Measurements from ENCODE around the gene BAAT.

BAAT gene

DNA sequence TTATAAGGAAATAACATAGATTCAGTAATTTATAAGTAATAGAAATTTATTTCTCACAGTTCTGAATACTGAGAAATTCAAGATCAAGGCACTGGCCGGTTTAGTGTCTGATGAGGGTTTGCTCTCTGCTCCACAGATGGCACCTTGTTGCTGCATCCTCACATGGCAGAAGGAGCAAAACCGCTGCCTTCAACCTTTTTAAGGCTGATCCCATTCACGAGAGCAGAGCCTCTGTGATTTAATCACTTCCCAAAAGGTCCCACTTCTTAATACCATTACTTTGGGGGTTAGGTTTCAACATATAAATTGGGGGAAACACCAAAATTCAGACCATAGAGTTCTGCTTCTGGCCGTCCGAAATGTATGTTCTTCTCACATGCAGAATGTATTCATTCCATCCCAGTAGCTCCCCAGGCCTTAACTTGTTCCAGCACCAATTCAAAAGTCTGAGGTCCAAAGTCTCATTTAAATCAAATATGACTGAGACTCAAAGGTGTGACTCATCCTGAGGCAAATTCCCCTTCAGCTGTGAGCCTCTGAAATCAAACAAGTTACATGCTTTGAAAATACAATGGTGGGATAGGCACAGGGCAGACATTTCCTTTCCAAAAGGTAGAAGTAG is 30.6 kb downstream of the BAAT start:
- TF ChIP-seq OSR1 (CRISPR knock-in tag; IDR thresholded peaks at IDR 0.05) (no peak), RARB (CRISPR knock-in tag; IDR thresholded peaks at IDR 0.05) (no peak), TOX (CRISPR knock-in tag; IDR thresholded peaks at IDR 0.05; ENCODE audit: borderline replicate concordance) (no peak), ZC3H10 (CRISPR knock-in tag; IDR thresholded peaks at IDR 0.05) (no peak), ZNF70 (CRISPR knock-in tag; IDR thresholded peaks at IDR 0.05) (no peak), ZFP30 (CRISPR knock-in tag; IDR thresholded peaks at IDR 0.05) (no peak), PPARA (CRISPR knock-in tag; IDR thresholded peaks at IDR 0.05; ENCODE audit: borderline replicate concordance) (no peak), POU6F1 (CRISPR knock-in tag; IDR thresholded peaks at IDR 0.05; ENCODE audit: borderline replicate concordance, low read depth) (no peak)
- TF ChIP-seq, protein P1, sequence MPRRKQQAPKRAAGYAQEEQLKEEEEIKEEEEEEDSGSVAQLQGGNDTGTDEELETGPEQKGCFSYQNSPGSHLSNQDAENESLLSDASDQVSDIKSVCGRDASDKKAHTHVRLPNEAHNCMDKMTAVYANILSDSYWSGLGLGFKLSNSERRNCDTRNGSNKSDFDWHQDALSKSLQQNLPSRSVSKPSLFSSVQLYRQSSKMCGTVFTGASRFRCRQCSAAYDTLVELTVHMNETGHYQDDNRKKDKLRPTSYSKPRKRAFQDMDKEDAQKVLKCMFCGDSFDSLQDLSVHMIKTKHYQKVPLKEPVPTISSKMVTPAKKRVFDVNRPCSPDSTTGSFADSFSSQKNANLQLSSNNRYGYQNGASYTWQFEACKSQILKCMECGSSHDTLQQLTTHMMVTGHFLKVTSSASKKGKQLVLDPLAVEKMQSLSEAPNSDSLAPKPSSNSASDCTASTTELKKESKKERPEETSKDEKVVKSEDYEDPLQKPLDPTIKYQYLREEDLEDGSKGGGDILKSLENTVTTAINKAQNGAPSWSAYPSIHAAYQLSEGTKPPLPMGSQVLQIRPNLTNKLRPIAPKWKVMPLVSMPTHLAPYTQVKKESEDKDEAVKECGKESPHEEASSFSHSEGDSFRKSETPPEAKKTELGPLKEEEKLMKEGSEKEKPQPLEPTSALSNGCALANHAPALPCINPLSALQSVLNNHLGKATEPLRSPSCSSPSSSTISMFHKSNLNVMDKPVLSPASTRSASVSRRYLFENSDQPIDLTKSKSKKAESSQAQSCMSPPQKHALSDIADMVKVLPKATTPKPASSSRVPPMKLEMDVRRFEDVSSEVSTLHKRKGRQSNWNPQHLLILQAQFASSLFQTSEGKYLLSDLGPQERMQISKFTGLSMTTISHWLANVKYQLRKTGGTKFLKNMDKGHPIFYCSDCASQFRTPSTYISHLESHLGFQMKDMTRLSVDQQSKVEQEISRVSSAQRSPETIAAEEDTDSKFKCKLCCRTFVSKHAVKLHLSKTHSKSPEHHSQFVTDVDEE (CRISPR knock-in tag; IDR thresholded peaks at IDR 0.05) = no peak
- TF ChIP-seq, protein P2, sequence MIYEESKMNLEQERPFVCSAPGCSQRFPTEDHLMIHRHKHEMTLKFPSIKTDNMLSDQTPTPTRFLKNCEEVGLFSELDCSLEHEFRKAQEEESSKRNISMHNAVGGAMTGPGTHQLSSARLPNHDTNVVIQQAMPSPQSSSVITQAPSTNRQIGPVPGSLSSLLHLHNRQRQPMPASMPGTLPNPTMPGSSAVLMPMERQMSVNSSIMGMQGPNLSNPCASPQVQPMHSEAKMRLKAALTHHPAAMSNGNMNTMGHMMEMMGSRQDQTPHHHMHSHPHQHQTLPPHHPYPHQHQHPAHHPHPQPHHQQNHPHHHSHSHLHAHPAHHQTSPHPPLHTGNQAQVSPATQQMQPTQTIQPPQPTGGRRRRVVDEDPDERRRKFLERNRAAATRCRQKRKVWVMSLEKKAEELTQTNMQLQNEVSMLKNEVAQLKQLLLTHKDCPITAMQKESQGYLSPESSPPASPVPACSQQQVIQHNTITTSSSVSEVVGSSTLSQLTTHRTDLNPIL (CRISPR knock-in tag; IDR thresholded peaks at IDR 0.05; ENCODE audit: low read depth) = no peak
- ATAC-seq = no peak

DNA sequence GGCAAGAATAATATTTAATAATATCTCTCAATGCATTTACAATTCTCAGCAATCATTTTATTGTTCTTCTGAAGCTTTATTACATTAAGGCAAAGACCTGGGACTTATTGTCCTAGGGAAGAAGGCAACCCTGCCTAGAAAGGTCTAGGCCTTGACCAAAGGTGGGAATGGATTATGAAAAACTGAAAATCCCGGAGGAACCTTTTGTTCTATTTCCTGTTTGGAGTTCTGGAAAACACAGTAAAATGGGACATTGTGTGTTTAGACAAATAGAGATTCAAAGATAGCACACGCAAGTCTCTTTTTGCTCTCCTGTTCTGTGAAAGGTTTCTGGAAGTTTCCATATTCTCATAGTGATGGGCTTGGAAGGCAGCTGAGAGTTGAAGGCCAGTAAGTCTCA is 31.1 kb downstream of the BAAT start:
- TF ChIP-seq ZNF8 (CRISPR knock-in tag; IDR thresholded peaks at IDR 0.05) = no peak
- TF ChIP-seq ZFP3 (CRISPR knock-in tag; IDR thresholded peaks at IDR 0.05) = no peak
- no peak for TF ChIP-seq TOX (CRISPR knock-in tag; IDR thresholded peaks at IDR 0.05; ENCODE audit: borderline replicate concordance)
- ATAC-seq = no peak

DNA sequence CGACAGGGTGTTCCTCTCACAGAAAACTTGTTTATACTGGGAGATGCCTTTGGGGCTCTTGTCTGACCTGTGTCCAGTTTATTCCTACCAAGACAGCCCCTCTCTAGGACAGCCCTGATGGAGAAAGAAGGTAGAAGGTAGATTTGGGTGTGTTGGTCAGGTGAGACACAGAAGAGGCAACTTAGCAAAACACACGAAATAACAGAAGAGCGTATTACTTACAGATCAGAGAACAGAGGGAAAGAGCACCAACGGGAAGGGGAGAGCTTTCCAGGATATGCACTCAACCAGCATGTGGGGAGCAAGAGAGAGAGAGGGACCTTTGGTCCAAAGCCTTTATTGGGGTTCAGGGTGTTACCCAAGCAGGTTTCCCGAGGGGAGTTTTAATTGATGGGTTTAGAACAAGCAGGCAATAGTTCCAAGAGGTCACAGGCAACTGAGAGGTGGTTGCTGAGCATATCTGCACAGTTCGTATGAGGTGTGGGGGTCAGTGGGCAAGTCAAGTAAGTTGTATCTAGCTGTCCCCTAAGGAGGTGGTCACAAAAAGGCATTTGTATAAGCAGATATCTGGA is 31.8 kb downstream of the BAAT start:
- TF ChIP-seq ZFP30 (CRISPR knock-in tag; IDR thresholded peaks at IDR 0.05) (no peak), ZNF70 (CRISPR knock-in tag; IDR thresholded peaks at IDR 0.05) (no peak), ZC3H10 (CRISPR knock-in tag; IDR thresholded peaks at IDR 0.05) (no peak), PATZ1 (CRISPR knock-in tag; IDR thresholded peaks at IDR 0.05; ENCODE audit: borderline replicate concordance) (no peak), TCF4 (CRISPR knock-in tag; IDR thresholded peaks at IDR 0.05; ENCODE audit: borderline replicate concordance) (no peak), ARNTL (CRISPR knock-in tag; IDR thresholded peaks at IDR 0.05; ENCODE audit: borderline replicate concordance, low read depth) (no peak), BACH2 (CRISPR knock-in tag; IDR thresholded peaks at IDR 0.05; ENCODE audit: borderline replicate concordance) (no peak), ZFP3 (CRISPR knock-in tag; IDR thresholded peaks at IDR 0.05) (no peak), ZNF8 (CRISPR knock-in tag; IDR thresholded peaks at IDR 0.05) (no peak), CSDC2 (CRISPR knock-in tag; IDR thresholded peaks at IDR 0.05) (no peak), RARB (CRISPR knock-in tag; IDR thresholded peaks at IDR 0.05) (no peak), GLIS3 (CRISPR knock-in tag; IDR thresholded peaks at IDR 0.05) (no peak)
- TF ChIP-seq, protein P3, sequence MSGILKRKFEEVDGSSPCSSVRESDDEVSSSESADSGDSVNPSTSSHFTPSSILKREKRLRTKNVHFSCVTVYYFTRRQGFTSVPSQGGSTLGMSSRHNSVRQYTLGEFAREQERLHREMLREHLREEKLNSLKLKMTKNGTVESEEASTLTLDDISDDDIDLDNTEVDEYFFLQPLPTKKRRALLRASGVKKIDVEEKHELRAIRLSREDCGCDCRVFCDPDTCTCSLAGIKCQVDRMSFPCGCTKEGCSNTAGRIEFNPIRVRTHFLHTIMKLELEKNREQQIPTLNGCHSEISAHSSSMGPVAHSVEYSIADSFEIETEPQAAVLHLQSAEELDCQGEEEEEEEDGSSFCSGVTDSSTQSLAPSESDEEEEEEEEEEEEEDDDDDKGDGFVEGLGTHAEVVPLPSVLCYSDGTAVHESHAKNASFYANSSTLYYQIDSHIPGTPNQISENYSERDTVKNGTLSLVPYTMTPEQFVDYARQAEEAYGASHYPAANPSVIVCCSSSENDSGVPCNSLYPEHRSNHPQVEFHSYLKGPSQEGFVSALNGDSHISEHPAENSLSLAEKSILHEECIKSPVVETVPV (CRISPR knock-in tag; IDR thresholded peaks at IDR 0.05) = no peak
- no peak for ATAC-seq
